Neural progenitor cell (in vitro differentiated cells): ENCODE results near the gene RTN4. TPM values are rescaled to one million over a fixed set of nuclear protein-coding genes. Genes with fewer than 3 reads are reported as not detected.

ENCODE experiments used
- DNase-seq: peaks from one replicate; pipeline ENCODE4 v3.0.0-alpha.2; 2016; ENCODE audit warnings: low spot score
- H2AFZ ChIP-seq: fragments of 200-600 bp; sonication (generic); replicated peaks from 2 replicates; pipeline ENCODE4 v1.6.1; 2016; ENCODE audit warnings: antibody characterized with exemption
- H3F3A ChIP-seq: fragments of 200-600 bp; sonication (generic); 2 replicates; pipeline ENCODE4 v1.6.1; 2016; ENCODE audit warnings: antibody characterized with exemption, low read depth
- H3K27ac ChIP-seq: fragments of 200-600 bp; sonication (generic); 2 replicates; pipeline ENCODE4 v1.5.1; 2016; ENCODE audit warnings: mild to moderate bottlenecking
- H3K27me3 ChIP-seq: fragments of 200-600 bp; sonication (generic); 2 replicates; pipeline ENCODE4 v1.6.1; 2016; ENCODE audit warnings: mild to moderate bottlenecking, moderate library complexity
- H3K36me3 ChIP-seq: fragments of 200-600 bp; sonication (generic); 2 replicates; pipeline ENCODE4 v1.5.1; 2016
- H3K4me1 ChIP-seq: fragments of 200-600 bp; sonication (generic); 2 replicates; pipeline ENCODE4 v1.6.1; 2016; ENCODE audit warnings: mixed run types
- H3K4me2 ChIP-seq: fragments of 200-600 bp; sonication (generic); 2 replicates; pipeline ENCODE4 v1.6.1; 2016
- H3K4me3 ChIP-seq: fragments of 200-600 bp; sonication (generic); 2 replicates; pipeline ENCODE4 v1.5.1; 2016
- H3K79me2 ChIP-seq: fragments of 200-600 bp; sonication (generic); 2 replicates; pipeline ENCODE4 v1.6.1; 2016; ENCODE audit warnings: low read depth
- H3K9ac ChIP-seq: fragments of 200-600 bp; sonication (generic); 2 replicates; pipeline ENCODE4 v1.6.1; 2016
- H3K9me3 ChIP-seq: fragments of 200-600 bp; sonication (generic); 2 replicates; pipeline ENCODE4 v1.5.1; 2016; ENCODE audit warnings: low read depth
- H4K20me1 ChIP-seq: fragments of 200-600 bp; sonication (generic); 2 replicates; pipeline ENCODE4 v1.6.1; 2016; ENCODE audit warnings: low read depth
- H3K27ac Mint-ChIP-seq: 3 replicates; pipeline ENCODE4 v1.8.0; 2021; ENCODE audit warnings: mixed read lengths
- H3K27me3 Mint-ChIP-seq: 2 replicates; pipeline ENCODE4 v1.8.0; 2022; ENCODE audit warnings: low read depth, mild to moderate bottlenecking, inconsistent platforms, moderate library complexity, mixed read lengths; ENCODE audit not compliant: insufficient read depth
- H3K36me3 Mint-ChIP-seq: 3 replicates; pipeline ENCODE4 v1.8.0; 2021; ENCODE audit warnings: mixed read lengths
- H3K4me1 Mint-ChIP-seq: 3 replicates; pipeline ENCODE4 v1.8.0; 2021; ENCODE audit warnings: mixed read lengths
- H3K4me3 Mint-ChIP-seq: 3 replicates; pipeline ENCODE4 v1.8.0; 2021; ENCODE audit warnings: mild to moderate bottlenecking, moderate library complexity, mixed read lengths
- H3K9me3 Mint-ChIP-seq: 3 replicates; pipeline ENCODE4 v1.8.0; 2020; ENCODE audit warnings: mixed read lengths
- EZH2 ChIP-seq: fragments of 200-600 bp; sonication (generic); IDR thresholded peaks from 2 replicates; pipeline ENCODE4 v1.6.1; 2017; ENCODE audit warnings: antibody characterized with exemption, mild to moderate bottlenecking, moderate library complexity
- EZH2phosphoT487 ChIP-seq: fragments of 200-600 bp; sonication (generic); IDR thresholded peaks from 2 replicates; pipeline ENCODE4 v1.6.1; 2017; ENCODE audit warnings: antibody characterized with exemption
- total RNA-seq: library from RNA; depleted of rRNA; stranded (reverse); fragments of >200 nt; gene quantifications from 2 replicates; pipeline ENCODE4 v1.2.3, GENCODE V29; 2015; ENCODE audit warnings: low replicate concordance
- TF ChIP-seq, protein P1 (sequence below): fragments of 200-600 bp; sonication (generic); IDR thresholded peaks from 2 replicates; pipeline ENCODE4 v1.5.1; 2017; ENCODE audit warnings: antibody characterized with exemption, mild to moderate bottlenecking

RTN4 gene
- total RNA-seq, 1 donor from 2014 or later: 157 TPM

GRCh38 chr2:55018619-55019018, 31.6 kb downstream of the RTN4 start:
- Mint-ChIP-seq H3K36me3 (peaks cover 48% of the 10 kb centered on the region), H3K4me3 (no peak overlapping the region), H3K27me3 (no peaks in the 10 kb centered on the region), H3K4me1 (no peaks in the 10 kb centered on the region), H3K27ac (no peak overlapping the region), H3K9me3 (peaks cover 23% of the 10 kb centered on the region)
- H3K27ac ChIP-seq: no peak overlapping the region
- peaks cover 3% of the 10 kb centered on the region for H3K4me1 ChIP-seq
- H3K36me3 ChIP-seq: peaks cover 7% of the 10 kb centered on the region
- peaks cover 3% of the 10 kb centered on the region for H3F3A ChIP-seq
- H3K79me2 ChIP-seq: peaks cover 100% of the 10 kb centered on the region
- no peak overlapping the region for H2AFZ ChIP-seq
- H3K9me3 ChIP-seq: peaks cover 7% of the 10 kb centered on the region
- DNase-seq: no peak
- H4K20me1 ChIP-seq: peaks cover 29% of the 10 kb centered on the region
- no peaks in the 10 kb centered on the region for H3K27me3 ChIP-seq
- no peak overlapping the region for H3K4me3 ChIP-seq
- no peak overlapping the region for H3K9ac ChIP-seq
- TF ChIP-seq EZH2 (no peak), EZH2phosphoT487 (no peak)
- TF ChIP-seq, protein P1, sequence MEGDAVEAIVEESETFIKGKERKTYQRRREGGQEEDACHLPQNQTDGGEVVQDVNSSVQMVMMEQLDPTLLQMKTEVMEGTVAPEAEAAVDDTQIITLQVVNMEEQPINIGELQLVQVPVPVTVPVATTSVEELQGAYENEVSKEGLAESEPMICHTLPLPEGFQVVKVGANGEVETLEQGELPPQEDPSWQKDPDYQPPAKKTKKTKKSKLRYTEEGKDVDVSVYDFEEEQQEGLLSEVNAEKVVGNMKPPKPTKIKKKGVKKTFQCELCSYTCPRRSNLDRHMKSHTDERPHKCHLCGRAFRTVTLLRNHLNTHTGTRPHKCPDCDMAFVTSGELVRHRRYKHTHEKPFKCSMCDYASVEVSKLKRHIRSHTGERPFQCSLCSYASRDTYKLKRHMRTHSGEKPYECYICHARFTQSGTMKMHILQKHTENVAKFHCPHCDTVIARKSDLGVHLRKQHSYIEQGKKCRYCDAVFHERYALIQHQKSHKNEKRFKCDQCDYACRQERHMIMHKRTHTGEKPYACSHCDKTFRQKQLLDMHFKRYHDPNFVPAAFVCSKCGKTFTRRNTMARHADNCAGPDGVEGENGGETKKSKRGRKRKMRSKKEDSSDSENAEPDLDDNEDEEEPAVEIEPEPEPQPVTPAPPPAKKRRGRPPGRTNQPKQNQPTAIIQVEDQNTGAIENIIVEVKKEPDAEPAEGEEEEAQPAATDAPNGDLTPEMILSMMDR: no peak
- H3K4me2 ChIP-seq: no peak overlapping the region

DNA sequence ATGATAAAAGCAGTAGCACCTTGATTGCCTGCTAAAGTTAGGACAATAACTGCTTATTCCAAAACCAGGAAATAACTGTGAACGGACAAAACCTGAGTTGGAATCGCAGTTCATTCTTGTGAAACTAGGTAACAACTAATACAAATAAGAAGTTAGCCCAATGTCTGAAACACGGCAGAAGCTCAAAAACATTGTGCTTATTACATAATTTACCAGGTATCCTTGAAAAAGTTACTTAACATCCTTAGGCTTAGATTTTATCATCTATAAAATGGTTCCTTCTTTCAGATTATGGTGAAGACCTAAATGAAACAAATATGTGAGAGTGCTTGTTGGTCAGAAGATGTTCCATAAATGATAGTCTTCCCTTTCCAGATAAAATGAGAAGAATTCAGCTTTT, 32.4 kb downstream of the RTN4 start:
- H3K27ac ChIP-seq: no peak overlapping the region
- DNase-seq: no peak
- no peaks in the 10 kb centered on the region for H3K27me3 ChIP-seq
- peaks cover 3% of the 10 kb centered on the region for H3F3A ChIP-seq
- Mint-ChIP-seq H3K27me3 (no peaks in the 10 kb centered on the region), H3K4me3 (no peak overlapping the region), H3K9me3 (peaks cover 23% of the 10 kb centered on the region), H3K36me3 (peaks cover 48% of the 10 kb centered on the region), H3K27ac (no peak overlapping the region), H3K4me1 (peaks cover 3% of the 10 kb centered on the region)
- H4K20me1 ChIP-seq: peaks cover 30% of the 10 kb centered on the region
- TF ChIP-seq EZH2 (no peak), EZH2phosphoT487 (no peak)
- TF ChIP-seq, protein P1: no peak
- H3K4me3 ChIP-seq: no peak overlapping the region
- no peak overlapping the region for H3K9ac ChIP-seq
- H3K36me3 ChIP-seq: peaks cover 7% of the 10 kb centered on the region
- peaks cover 7% of the 10 kb centered on the region for H3K9me3 ChIP-seq
- peaks cover 7% of the 10 kb centered on the region for H3K4me1 ChIP-seq
- no peak overlapping the region for H3K4me2 ChIP-seq
- H2AFZ ChIP-seq: no peak overlapping the region
- H3K79me2 ChIP-seq: peaks cover 100% of the 10 kb centered on the region

GRCh38 chr2:55017428-55017827, 32.8 kb downstream of the RTN4 start:
- Histone ChIP-seq H3K4me1 (peaks cover 9% of the 10 kb centered on the region), H3K4me2 (no peak overlapping the region), H3K9ac (no peak overlapping the region), H3K36me3 (peaks cover 7% of the 10 kb centered on the region), H3F3A (peaks cover 2% of the 10 kb centered on the region), H3K79me2 (peaks cover 100% of the 10 kb centered on the region), H3K27me3 (no peaks in the 10 kb centered on the region), H3K4me3 (no peak overlapping the region), H2AFZ (no peak overlapping the region), H4K20me1 (peaks cover 32% of the 10 kb centered on the region), H3K9me3 (peaks cover 7% of the 10 kb centered on the region), H3K27ac (no peak overlapping the region)
- Mint-ChIP-seq H3K36me3 (peaks cover 48% of the 10 kb centered on the region), H3K4me1 (peaks cover 3% of the 10 kb centered on the region), H3K27me3 (no peaks in the 10 kb centered on the region), H3K4me3 (no peak overlapping the region), H3K27ac (no peak overlapping the region), H3K9me3 (peaks cover 23% of the 10 kb centered on the region)
- no peak for DNase-seq
- TF ChIP-seq, protein P1: no peak
- no peak for TF ChIP-seq EZH2
- TF ChIP-seq EZH2phosphoT487: no peak
